IPS-NIHi11 (cell line): Measurements from ENCODE around the gene GNG3.

Experiments
- DNase-seq: peaks from one replicate; pipeline ENCODE4 v3.0.0; 2012; ENCODE audit warnings: mixed read lengths, low spot score

GNG3 gene

DNA sequence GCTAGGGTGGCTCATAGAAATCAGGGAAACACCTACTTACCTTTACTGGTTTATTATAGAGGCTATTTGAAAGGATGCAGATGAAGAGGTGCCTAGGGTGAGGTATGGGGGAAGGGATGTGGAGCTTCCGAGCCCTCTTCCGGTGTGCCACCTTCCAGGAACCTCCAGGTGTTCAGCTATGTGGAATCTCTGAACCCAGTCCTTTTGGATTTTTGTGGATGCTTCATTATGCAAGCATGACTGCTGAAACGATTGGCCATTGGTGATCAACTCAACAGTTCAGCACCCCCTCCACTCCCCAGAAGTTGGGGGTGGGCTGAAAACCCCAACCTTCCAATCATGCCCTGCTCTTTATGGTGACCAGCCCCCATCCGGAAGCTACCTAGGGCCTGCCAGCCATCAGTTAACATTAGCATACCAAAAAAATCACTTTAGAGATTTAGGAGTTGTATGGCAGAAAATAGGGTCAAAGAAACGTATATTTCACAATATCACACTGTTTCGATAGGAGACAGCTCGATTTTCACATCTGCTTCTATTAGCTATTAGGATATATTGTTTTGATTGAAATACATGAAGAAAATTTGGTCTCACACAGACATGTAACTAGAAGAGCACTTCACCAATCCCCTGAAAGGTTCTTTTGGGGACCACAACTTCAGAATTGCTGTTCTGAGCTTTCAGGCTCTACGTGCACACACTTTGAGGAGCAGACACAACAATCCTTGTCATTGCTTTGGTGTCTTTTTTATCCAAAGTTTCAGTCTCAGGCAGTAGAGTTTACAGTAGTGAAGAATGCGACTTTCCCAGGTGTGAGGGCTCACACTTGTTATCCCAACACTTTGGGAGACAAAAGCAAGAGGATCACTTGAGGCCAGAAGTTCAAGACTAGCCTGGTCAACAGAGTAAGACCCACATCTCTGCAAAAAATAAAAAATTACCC lies 50.6 kb downstream of the GNG3 start:
- peak; percentile 31 for DNase-seq
